Left lung (tissue), 10 donors: ENCODE results near the gene SLC25A21. TPM values are rescaled to one million over a fixed set of nuclear protein-coding genes. Genes with fewer than 3 reads are reported as not detected.

Source experiments
- ATAC-seq: fragments of 200-7000 bp; cut with Tn5 transposase; one replicate; pipeline ENCODE4 v1.9.1; 2020; ENCODE audit warnings: moderate library complexity
- DNase-seq, 4 donors: peaks; one replicate each; pipeline ENCODE4 v3.0.0-alpha.2; 2013 to 2020
- H3K27ac ChIP-seq, 2 donors: fragments of 200-600 bp; sonication (generic) in 1 of 2; one replicate each; pipeline versions ENCODE4 v1.5.0 to v1.8.0; 2020 to 2021
- H3K27me3 ChIP-seq, 2 donors: fragments of 200-600 bp; sonication (generic) in 1 of 2; one replicate each; pipeline versions ENCODE4 v1.5.0 to v1.8.0; 2020 to 2021
- H3K36me3 ChIP-seq, 2 donors: fragments of 200-600 bp; sonication (generic) in 1 of 2; one replicate each; pipeline versions ENCODE4 v1.5.0 to v1.8.0; 2020 to 2021
- H3K4me1 ChIP-seq, 2 donors: fragments of 200-600 bp; one replicate each; pipeline ENCODE4 v1.8.0; 2021
- H3K4me3 ChIP-seq, 2 donors: fragments of 200-600 bp; sonication (generic) in 1 of 2; one replicate each; pipeline versions ENCODE4 v1.5.0 to v1.8.0; 2020 to 2021; ENCODE audit warnings: mild to moderate bottlenecking in 1 of 2
- H3K9me3 ChIP-seq, 2 donors: fragments of 200-600 bp; sonication (generic) in 1 of 2; one replicate each; pipeline versions ENCODE4 v1.5.0 to v1.8.0; 2020 to 2021
- intact Hi-C, 2 donors: fragments of 100-400 bp; cut with DNase I; formaldehyde crosslinking; loops; one replicate each; pipeline versions ENCODE4 v1.11.2 to v1.14.2; 2022
- polyA plus RNA-seq, 6 donors: library from polyadenylated mRNA; unstranded; fragments of 120-200 nt; gene quantifications; one replicate each; pipeline ENCODE4 v1.2.1, GENCODE V29; 2013; ENCODE audit not compliant: insufficient read length in 6 of 6
- total RNA-seq, 2 donors: library from RNA; stranded (reverse); fragmentation: NEBNext Ultra II Directional; extraction: Animal tissue kit (Norgen Biotek cat#: 25700); gene quantifications; one replicate each; pipeline ENCODE4 v1.2.1, GENCODE V29; 2021
- TF ChIP-seq, protein P1 (sequence below), 2 donors: fragments of 200-600 bp; sonication (generic) in 1 of 2; IDR thresholded peaks; one replicate each; pipeline versions ENCODE4 v1.5.0 to v1.8.0; 2021; ENCODE audit warnings: antibody characterized with exemption in 2 of 2
- donor health status: DM: no; HTN: yes; CAD: no.
- donor health status: DM: no; HTN: no; CAD: no.

The SLC25A21 gene
- total and polyA plus RNA-seq, 8 donors, result 0.47 to 3.7 (median 2.7) TPM

DNA sequence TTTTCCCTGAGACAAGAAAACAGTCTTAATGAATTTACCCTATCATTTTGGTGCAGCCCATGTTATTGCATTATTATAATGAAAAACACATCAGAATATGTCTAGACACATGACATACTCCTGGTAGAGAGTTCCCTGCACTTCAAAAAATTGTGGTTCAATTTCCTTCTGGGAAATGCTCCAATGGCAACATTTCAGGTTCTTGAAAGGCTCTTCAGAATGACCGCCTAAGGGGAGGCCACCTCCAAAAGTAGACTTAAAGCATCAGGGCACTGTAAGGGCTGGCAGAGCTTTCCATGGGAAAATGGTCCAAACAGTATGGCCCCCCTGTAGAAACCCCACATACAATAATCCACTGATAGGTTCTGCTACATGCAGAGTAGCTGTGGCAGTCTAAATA lies 110.7 kb downstream of the SLC25A21 start:
- TF ChIP-seq, protein P1, sequence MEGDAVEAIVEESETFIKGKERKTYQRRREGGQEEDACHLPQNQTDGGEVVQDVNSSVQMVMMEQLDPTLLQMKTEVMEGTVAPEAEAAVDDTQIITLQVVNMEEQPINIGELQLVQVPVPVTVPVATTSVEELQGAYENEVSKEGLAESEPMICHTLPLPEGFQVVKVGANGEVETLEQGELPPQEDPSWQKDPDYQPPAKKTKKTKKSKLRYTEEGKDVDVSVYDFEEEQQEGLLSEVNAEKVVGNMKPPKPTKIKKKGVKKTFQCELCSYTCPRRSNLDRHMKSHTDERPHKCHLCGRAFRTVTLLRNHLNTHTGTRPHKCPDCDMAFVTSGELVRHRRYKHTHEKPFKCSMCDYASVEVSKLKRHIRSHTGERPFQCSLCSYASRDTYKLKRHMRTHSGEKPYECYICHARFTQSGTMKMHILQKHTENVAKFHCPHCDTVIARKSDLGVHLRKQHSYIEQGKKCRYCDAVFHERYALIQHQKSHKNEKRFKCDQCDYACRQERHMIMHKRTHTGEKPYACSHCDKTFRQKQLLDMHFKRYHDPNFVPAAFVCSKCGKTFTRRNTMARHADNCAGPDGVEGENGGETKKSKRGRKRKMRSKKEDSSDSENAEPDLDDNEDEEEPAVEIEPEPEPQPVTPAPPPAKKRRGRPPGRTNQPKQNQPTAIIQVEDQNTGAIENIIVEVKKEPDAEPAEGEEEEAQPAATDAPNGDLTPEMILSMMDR (IDR thresholded peaks at IDR 0.05), result no peak
- Histone ChIP-seq H3K27ac (no peak overlapping the region), H3K27me3 (no peaks in the 10 kb centered on the region), H3K4me3 (no peak overlapping the region), H3K9me3 (no peaks in the 10 kb centered on the region), H3K4me1 (no peaks in the 10 kb centered on the region), H3K36me3 (no peaks in the 10 kb centered on the region)
- intact Hi-C loops, result no loop called here
- DNase-seq (peak in 2 of 4 donors; percentile 2 to 10), ATAC-seq (peak; percentile 89)

DNA sequence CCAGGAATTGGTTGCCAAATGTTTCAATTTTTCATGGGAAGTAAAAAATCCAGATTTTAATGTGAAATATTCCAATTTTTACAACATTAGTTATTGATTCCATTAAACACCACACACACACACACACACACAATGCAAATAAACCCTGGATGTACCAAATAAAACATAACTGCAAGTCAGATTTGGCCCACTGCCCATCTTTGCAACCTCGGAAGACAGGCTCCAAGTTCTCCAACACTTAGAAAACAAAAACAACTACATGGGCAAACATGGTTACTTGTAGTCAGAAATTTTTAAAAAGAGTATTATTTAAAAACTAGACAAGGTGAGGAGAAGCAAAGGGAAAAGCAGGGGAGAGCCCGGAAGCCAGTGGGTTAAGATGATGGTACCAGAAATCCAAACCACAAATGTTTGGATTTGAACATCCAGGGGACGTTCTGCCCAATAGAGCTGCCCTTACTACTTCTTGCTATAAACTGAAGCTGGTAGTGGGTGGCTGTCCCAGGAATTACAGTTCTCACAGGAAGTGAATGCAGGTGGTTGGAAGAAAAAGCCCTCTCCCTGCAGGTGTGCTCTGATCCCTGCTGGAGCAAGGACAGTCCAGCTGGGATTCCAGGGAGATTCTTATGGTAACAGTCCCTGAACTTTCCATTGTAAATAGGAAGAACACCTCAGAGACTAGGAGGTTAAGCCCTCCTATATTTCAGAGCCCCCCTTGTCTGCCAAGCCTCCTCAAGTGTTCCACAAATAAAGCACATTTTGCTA lies 111.7 kb downstream of the SLC25A21 start:
- intact Hi-C loops, result no loop called here
- TF ChIP-seq, protein P1 (IDR thresholded peaks at IDR 0.05), result no peak
- Histone ChIP-seq H3K27ac (no peak overlapping the region), H3K4me3 (no peak overlapping the region), H3K36me3 (no peaks in the 10 kb centered on the region), H3K27me3 (no peaks in the 10 kb centered on the region), H3K9me3 (no peaks in the 10 kb centered on the region), H3K4me1 (no peaks in the 10 kb centered on the region)
- ATAC-seq (peak; percentile 6), DNase-seq (peak in 1 of 4 donors; percentile 5)

DNA sequence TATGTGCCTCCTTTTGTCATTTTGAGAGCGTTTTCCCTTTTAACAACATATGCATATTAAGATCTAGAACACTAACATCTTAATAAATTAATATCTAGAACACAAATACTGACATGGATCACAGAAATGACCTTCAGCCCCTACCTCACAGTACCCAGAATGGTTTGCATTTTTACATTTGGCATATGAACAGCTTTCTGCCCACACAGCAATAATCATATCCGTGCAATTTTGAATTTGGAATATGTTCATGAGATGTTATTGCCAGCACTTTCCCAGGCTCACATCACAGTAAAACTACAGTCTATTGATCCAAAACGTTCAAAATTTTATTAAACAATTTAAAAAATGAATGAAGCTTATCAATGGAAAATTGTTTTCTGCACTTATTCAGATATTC lies 114.6 kb downstream of the SLC25A21 start:
- TF ChIP-seq, protein P1 (IDR thresholded peaks at IDR 0.05), result no peak
- H3K36me3 ChIP-seq, result no peaks in the 10 kb centered on the region
- H3K9me3 ChIP-seq, result peaks cover 0 to 15% of the 10 kb centered on the region in 2 donors
- ATAC-seq (no peak), DNase-seq (no peak)
- H3K27me3 ChIP-seq, result no peaks in the 10 kb centered on the region
- intact Hi-C loops, result no loop called here
- no peaks in the 10 kb centered on the region for H3K4me1 ChIP-seq
- H3K27ac ChIP-seq, result no peak overlapping the region
- H3K4me3 ChIP-seq, result no peak overlapping the region

DNA sequence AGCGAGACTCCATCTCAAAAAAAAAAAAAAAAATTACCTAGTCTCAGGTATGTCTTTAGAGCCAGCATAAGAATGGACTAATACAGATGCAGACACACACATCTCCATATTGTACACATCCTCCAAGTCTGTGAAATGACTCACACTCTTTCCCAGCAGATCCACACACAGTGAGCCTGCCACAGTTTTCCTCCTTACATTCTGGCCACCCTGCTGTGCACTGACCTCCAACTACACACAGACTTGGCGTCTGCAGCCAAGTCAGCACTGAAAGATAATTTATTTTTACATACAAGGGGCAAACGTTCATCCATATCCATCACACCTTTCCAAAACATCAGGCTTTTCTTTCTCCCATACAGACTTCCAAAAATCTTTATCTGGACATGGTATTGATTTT lies 115.9 kb downstream of the SLC25A21 start:
- intact Hi-C loops, result no loop called here
- Histone ChIP-seq H3K4me1 (no peaks in the 10 kb centered on the region), H3K36me3 (no peaks in the 10 kb centered on the region), H3K27ac (no peak overlapping the region), H3K9me3 (peaks cover 0 to 15% of the 10 kb centered on the region in 2 donors), H3K4me3 (no peak overlapping the region), H3K27me3 (no peaks in the 10 kb centered on the region)
- DNase-seq (no peak), ATAC-seq (peak; percentile 36)
- TF ChIP-seq, protein P1 (IDR thresholded peaks at IDR 0.05), result no peak

DNA sequence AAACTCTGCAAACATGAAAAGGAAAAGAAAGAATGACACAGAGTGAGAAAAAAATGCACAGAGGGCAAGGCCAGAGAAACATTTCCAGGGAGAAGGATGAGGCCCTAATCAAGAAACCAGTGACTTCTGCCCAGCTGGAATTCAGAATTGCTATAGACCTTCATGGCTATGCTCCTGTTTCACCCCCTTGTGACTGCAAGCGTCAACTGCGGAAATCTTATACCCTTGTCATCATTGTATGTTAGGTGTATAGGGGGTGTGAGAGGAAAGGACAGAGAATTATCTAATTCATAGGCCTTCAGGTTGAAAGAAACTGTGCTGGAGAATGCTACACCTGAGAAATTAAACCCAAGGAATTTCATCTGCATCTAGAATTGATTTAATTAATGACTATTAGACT lies 117.5 kb downstream of the SLC25A21 start:
- no peak overlapping the region for H3K4me3 ChIP-seq
- no peak overlapping the region for H3K27ac ChIP-seq
- no peaks in the 10 kb centered on the region for H3K4me1 ChIP-seq
- no peak for ATAC-seq
- intact Hi-C loops, result no loop called here
- DNase-seq, result no peak
- H3K9me3 ChIP-seq, result peaks cover 0 to 15% of the 10 kb centered on the region in 2 donors
- H3K36me3 ChIP-seq, result no peaks in the 10 kb centered on the region
- H3K27me3 ChIP-seq, result no peaks in the 10 kb centered on the region
- TF ChIP-seq, protein P1 (IDR thresholded peaks at IDR 0.05), result no peak
